Spleen (tissue), 7 donors: ENCODE measurements around the gene IGSF23.
"Not testable (repeated sequence)": the region's sequence is repeated elsewhere in the genome, so short reads cannot be mapped to it uniquely, and the experiment has no call there.

Experiments
- POLR2A ChIP-seq, 3 donors: fragments of 450-650 bp; IDR thresholded peaks; one replicate each; pipeline ENCODE4 v1.5.1; 2017; ENCODE audit warnings: antibody characterized with exemption in 3 of 3, mild to moderate bottlenecking in 1 of 3
- TF ChIP-seq, protein P1 (sequence below), 11 experiments: fragments of 200-600 bp in 7 of 11; fragments of 450-650 bp in 4 of 11; sonication (generic) in 4 of 11; IDR thresholded peaks in 8 of 11; conservative IDR thresholded peaks in 3 of 11; 1 replicate in 7 of 11; 2 replicates in 4 of 11; pipeline versions ENCODE4 v1.4.0 to v1.8.0; 2016 to 2021; ENCODE audit warnings: antibody characterized with exemption in 11 of 11, inconsistent platforms in 4 of 11, mild to moderate bottlenecking in 1 of 11
- donor health status: DM: no; HTN: no; CAD: no; lungs with moderate emphysema.
- donor health status: DM: no; HTN: no; CAD: no.
- donor health status: DM: no; HTN: no; CAD: no.

DNA sequence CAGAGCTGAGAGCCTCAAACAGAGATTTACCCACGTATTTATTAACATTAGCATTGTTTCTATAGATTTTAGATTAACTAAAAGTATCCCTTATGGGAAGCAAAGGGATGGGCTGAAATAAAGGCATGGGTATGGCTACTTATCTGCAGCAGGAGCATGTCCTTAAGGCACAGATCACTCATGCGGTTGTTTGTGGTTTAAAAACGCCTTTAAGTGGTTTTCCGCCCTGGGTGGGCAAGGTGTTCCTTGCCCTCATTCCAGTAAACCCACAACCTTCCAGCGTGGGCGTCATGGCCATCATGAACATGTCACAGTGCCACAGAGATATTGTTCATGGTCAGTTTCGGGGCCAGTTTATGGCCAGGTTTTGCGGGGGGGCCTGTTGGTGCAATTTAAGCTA, 18.2 kb downstream of the IGSF23 start:
- TF ChIP-seq, protein P1, sequence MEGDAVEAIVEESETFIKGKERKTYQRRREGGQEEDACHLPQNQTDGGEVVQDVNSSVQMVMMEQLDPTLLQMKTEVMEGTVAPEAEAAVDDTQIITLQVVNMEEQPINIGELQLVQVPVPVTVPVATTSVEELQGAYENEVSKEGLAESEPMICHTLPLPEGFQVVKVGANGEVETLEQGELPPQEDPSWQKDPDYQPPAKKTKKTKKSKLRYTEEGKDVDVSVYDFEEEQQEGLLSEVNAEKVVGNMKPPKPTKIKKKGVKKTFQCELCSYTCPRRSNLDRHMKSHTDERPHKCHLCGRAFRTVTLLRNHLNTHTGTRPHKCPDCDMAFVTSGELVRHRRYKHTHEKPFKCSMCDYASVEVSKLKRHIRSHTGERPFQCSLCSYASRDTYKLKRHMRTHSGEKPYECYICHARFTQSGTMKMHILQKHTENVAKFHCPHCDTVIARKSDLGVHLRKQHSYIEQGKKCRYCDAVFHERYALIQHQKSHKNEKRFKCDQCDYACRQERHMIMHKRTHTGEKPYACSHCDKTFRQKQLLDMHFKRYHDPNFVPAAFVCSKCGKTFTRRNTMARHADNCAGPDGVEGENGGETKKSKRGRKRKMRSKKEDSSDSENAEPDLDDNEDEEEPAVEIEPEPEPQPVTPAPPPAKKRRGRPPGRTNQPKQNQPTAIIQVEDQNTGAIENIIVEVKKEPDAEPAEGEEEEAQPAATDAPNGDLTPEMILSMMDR (IDR thresholded peaks at IDR 0.05 in 8 of 11, conservative IDR thresholded peaks at IDR 0.05 in 3 of 11): not testable (repeated sequence)
- TF ChIP-seq POLR2A (IDR thresholded peaks at IDR 0.05): not testable (repeated sequence)
